Heart left ventricle (tissue), 16 donors: Measurements from ENCODE around the gene KCNQ1. TPM values are rescaled to one million over a fixed set of nuclear protein-coding genes. Genes with fewer than 3 reads are reported as not detected.
A peak's percentile ranks its signal among the peaks of the same experiment; 100 is the strongest.

Experiments used
- ATAC-seq, 4 donors: fragments of 200-7000 bp; cut with Tn5 transposase; one replicate each; pipeline ENCODE4 v1.9.1; 2020 to 2022; ENCODE audit warnings: moderate library complexity in 4 of 4, mild to moderate bottlenecking in 3 of 4, moderate number of reproducible peaks in 1 of 4
- DNase-seq, 5 donors: peaks; one replicate each; pipeline ENCODE4 v3.0.0-alpha.2; 2020
- H3K27ac ChIP-seq, 12 donors: fragments of 200-600 bp; sonication (generic) in 4 of 12; one replicate each; pipeline versions ENCODE4 v1.5.0 to v1.8.0; 2016 to 2022; ENCODE audit warnings: mild to moderate bottlenecking in 2 of 12
- H3K27me3 ChIP-seq, 9 donors: fragments of 200-600 bp; sonication (generic) in 2 of 9; one replicate each; pipeline versions ENCODE4 v1.5.1 to v1.8.0; 2016 to 2022; ENCODE audit warnings: mild to moderate bottlenecking in 3 of 9
- H3K36me3 ChIP-seq, 9 donors: fragments of 200-600 bp; sonication (generic) in 2 of 9; one replicate each; pipeline versions ENCODE4 v1.5.0 to v1.8.0; 2018 to 2022; ENCODE audit warnings: mild to moderate bottlenecking in 2 of 9
- H3K4me1 ChIP-seq, 12 donors: fragments of 200-600 bp; sonication (generic) in 4 of 12; one replicate each; pipeline versions ENCODE4 v1.5.0 to v1.8.0; 2016 to 2022; ENCODE audit warnings: mild to moderate bottlenecking in 3 of 12
- H3K4me3 ChIP-seq, 12 donors: fragments of 200-600 bp; sonication (generic) in 4 of 12; one replicate each; pipeline versions ENCODE4 v1.5.0 to v1.8.0; 2017 to 2022; ENCODE audit warnings: mild to moderate bottlenecking in 9 of 12, moderate library complexity in 4 of 12
- H3K9me3 ChIP-seq, 12 donors: fragments of 200-600 bp; sonication (generic) in 4 of 12; one replicate each; pipeline versions ENCODE4 v1.5.0 to v1.8.0; 2016 to 2022; ENCODE audit warnings: mild to moderate bottlenecking in 1 of 12
- CTCF ChIP-seq, 12 donors: fragments of 200-600 bp; sonication (generic) in 4 of 12; IDR thresholded peaks; one replicate each; pipeline versions ENCODE4 v1.5.0 to v1.8.0; 2018 to 2022; ENCODE audit warnings: antibody characterized with exemption in 12 of 12, mild to moderate bottlenecking in 5 of 12
- POLR2A ChIP-seq, 2 donors: fragments of 450-650 bp; IDR thresholded peaks; one replicate each; pipeline ENCODE4 v1.6.1; 2017; ENCODE audit warnings: antibody characterized with exemption in 2 of 2, mild to moderate bottlenecking in 2 of 2, moderate library complexity in 2 of 2
- WGBS, 4 donors: extraction: QIAGEN DNeasy Blood & Tissue Kit in 2 of 4; methylation state at CpG; one replicate each; pipeline versions ENCODE4 v1.1.5 to v1.1.7; 2013 to 2018; 5-methylcytosine and 5-hydroxymethylcytosine counted together
- intact Hi-C, 10 donors: fragments of 100-400 bp; cut with DNase I; formaldehyde crosslinking; loops; one replicate each; pipeline versions ENCODE4 v1.11.1 to v1.14.2; 2022
- polyA plus RNA-seq, 2 donors: library from polyadenylated mRNA; stranded (reverse); fragments of 200-250 nt; gene quantifications; one replicate each; pipeline ENCODE4 v1.2.3, GENCODE V29; 2013
- total RNA-seq, 9 donors: library from RNA; depleted of rRNA in 2 of 9; stranded (reverse); fragments of >200 nt in 2 of 9; fragmentation: NEBNext Ultra II Directional in 3 of 9; extraction: Animal tissue kit (Norgen Biotek cat#: 25700) in 3 of 9; gene quantifications; one replicate each; pipeline versions ENCODE4 v1.1.0 to v1.2.4, GENCODE V29; 2016 to 2023
- donor health status: ischemic (EF 13 %, LVEDD 7.1; RV severe dilation, severe dysfunction).
- donor health status: healthy with polysubstance abuse.
- donor health status: DM: no; HTN: yes; CAD: no.
- donor health status: DM: no; HTN: no; CAD: no.
- donor health status: ischemic (EF 25% LVEDD 6.9; RV normal size, moderate dysfunction).
- donor health status: ischemic (EF 25% LVEDD 5.7; RV mildly dilated, moderate dysfunction).
- donor health status: healthy.
- donor health status: DM: yes; HTN: yes; CAD: no.
- donor health status: ischemic (EF 35%, LVEDD 5.7; RV mildly dilated, moderate dysfunction).
- donor health status: nonischemic (EF 11% LVEDD 7.7; RV severe dilation, severe dysfunction).
- donor health status: DM: yes; HTN: yes; CAD: no.
- donor health status: PGD.
- donor health status: ischemic (EF 29% LVEDD 5.4; RV normal size, mild dysfunction).
- donor health status: nonischemic (EF 23%, LVEDD 6.1; RV moderate dilation, normal function).

Gene KCNQ1
- total and polyA plus RNA-seq, 11 donors = 18.6 to 42.4 (median 31.4) TPM

- peaks cover 0 to 45% (median 24%) of the 10 kb centered on the region in 12 donors for H3K4me1 ChIP-seq
- DNase-seq = peak in 1 of 5 donors; percentile 13
- 54 to 81% (median 67%) methylated on average over 16 of the region's 16 CpGs for WGBS, 4 donors
These were observed 229.2 kb downstream of the KCNQ1 start for GRCh38 chr11:2673871-2674471.

GRCh38 chr11:2674658-2675131 lies 229.9 kb downstream of the KCNQ1 start:
- ATAC-seq (no peak), DNase-seq (peak in 1 of 5 donors; percentile 11)
- Histone ChIP-seq H3K4me1 (peaks cover 0 to 45% (median 24%) of the 10 kb centered on the region in 12 donors), H3K36me3 (no peaks in the 10 kb centered on the region), H3K27ac (peak overlapping the region in 1 of 12 donors; percentile 65), H3K9me3 (no peaks in the 10 kb centered on the region), H3K27me3 (no peaks in the 10 kb centered on the region), H3K4me3 (no peak overlapping the region)
- WGBS, 4 donors = 61 to 75% (median 66%) methylated on average over 8 of the region's 8 CpGs
- no peak for TF ChIP-seq CTCF (IDR thresholded peaks at IDR 0.05)
- no peak for TF ChIP-seq POLR2A (IDR thresholded peaks at IDR 0.05)
- intact Hi-C loops = loop anchor here in 1 of 10 donors (10.0 kb wide), 1 partner anchor 60 kb away; no protein-coding TSS in a partner anchor

More at GRCh38 chr11:2673871-2674471, 229.2 kb downstream of the KCNQ1 start:
- Histone ChIP-seq H3K4me3 (no peak overlapping the region), H3K36me3 (no peaks in the 10 kb centered on the region), H3K27me3 (no peaks in the 10 kb centered on the region), H3K27ac (no peak overlapping the region), H3K9me3 (no peaks in the 10 kb centered on the region)
- TF ChIP-seq POLR2A (IDR thresholded peaks at IDR 0.05) (no peak), CTCF (IDR thresholded peaks at IDR 0.05) (no peak)
- intact Hi-C loops = loop anchor here in 1 of 10 donors (10.0 kb wide), 1 partner anchor 59 kb away; no protein-coding TSS in a partner anchor
- no peak for ATAC-seq

- DNase-seq = no peak
- Histone ChIP-seq H3K27ac (peak overlapping the region in 1 of 12 donors; percentile 65), H3K36me3 (no peaks in the 10 kb centered on the region), H3K27me3 (no peaks in the 10 kb centered on the region), H3K9me3 (no peaks in the 10 kb centered on the region), H3K4me3 (no peak overlapping the region), H3K4me1 (peaks cover 0 to 45% (median 24%) of the 10 kb centered on the region in 12 donors)
- TF ChIP-seq CTCF (IDR thresholded peaks at IDR 0.05) (no peak), POLR2A (IDR thresholded peaks at IDR 0.05) (no peak)
- WGBS, 4 donors = 61 to 73% (median 72%) methylated on average over 7 of the region's 7 CpGs
- ATAC-seq = peak in 3 of 4 donors; percentile 19 to 36 (median 25)
- intact Hi-C loops = loop anchor here in 1 of 10 donors (10.0 kb wide), 1 partner anchor 61 kb away; no protein-coding TSS in a partner anchor
These were observed 230.7 kb downstream of the KCNQ1 start for GRCh38 chr11:2675540-2675939.

- intact Hi-C loops = loop anchor here in 1 of 10 donors (10.0 kb wide), 1 partner anchor 62 kb away; no protein-coding TSS in a partner anchor
- DNase-seq = no peak
- 45 to 66% (median 57%) methylated on average over 1 of the region's 1 CpG for WGBS, 4 donors
- Histone ChIP-seq H3K36me3 (no peaks in the 10 kb centered on the region), H3K4me3 (no peak overlapping the region), H3K27ac (no peak overlapping the region), H3K27me3 (no peaks in the 10 kb centered on the region), H3K9me3 (no peaks in the 10 kb centered on the region), H3K4me1 (peaks cover 0 to 34% (median 22%) of the 10 kb centered on the region in 12 donors)
- TF ChIP-seq CTCF (IDR thresholded peaks at IDR 0.05) (no peak), POLR2A (IDR thresholded peaks at IDR 0.05) (no peak)
- no peak for ATAC-seq
These were observed 232.3 kb downstream of the KCNQ1 start for GRCh38 chr11:2677127-2677526.
